HG03469 (cell line): ENCODE data around the gene LHFPL6.

ENCODE experiments used
- ATAC-seq: cut with Tn5 transposase; IDR thresholded peaks from one replicate; pipeline ENCODE4 v1.9.1; 2021; ENCODE audit warnings: mild to moderate bottlenecking, moderate library complexity, moderate number of reproducible peaks; ENCODE audit not compliant: unreplicated experiment

The LHFPL6 gene

GRCh38 chr13:39521701-39522100 lies 81.3 kb downstream of the LHFPL6 start:
- ATAC-seq, result no peak

- no peak for ATAC-seq
Measured at GRCh38 chr13:39516096-39516495, 86.9 kb downstream of the LHFPL6 start.

GRCh38 chr13:39515224-39515714 lies 87.7 kb downstream of the LHFPL6 start:
- ATAC-seq, result no peak

- ATAC-seq, result no peak
Measured at GRCh38 chr13:39512687-39513086, 90.3 kb downstream of the LHFPL6 start.

GRCh38 chr13:39510316-39510695 lies 92.7 kb downstream of the LHFPL6 start:
- ATAC-seq, result no peak

- no peak for ATAC-seq
Measured at GRCh38 chr13:39509616-39510315, 93.2 kb downstream of the LHFPL6 start.

- ATAC-seq, result no peak
Measured at GRCh38 chr13:39506559-39507390, 96.2 kb downstream of the LHFPL6 start.

GRCh38 chr13:39505151-39505550 lies 97.8 kb downstream of the LHFPL6 start:
- ATAC-seq, result no peak

- ATAC-seq, result no peak
Measured at GRCh38 chr13:39503048-39503447, 99.9 kb downstream of the LHFPL6 start.

- ATAC-seq, result no peak
Measured at GRCh38 chr13:39501702-39502324, 101.2 kb downstream of the LHFPL6 start.

GRCh38 chr13:39499604-39500003 lies 103.4 kb downstream of the LHFPL6 start:
- no peak for ATAC-seq

- no peak for ATAC-seq
Measured at GRCh38 chr13:39498471-39499114, 104.4 kb downstream of the LHFPL6 start.

- no peak for ATAC-seq
Measured at GRCh38 chr13:39496506-39496905, 106.5 kb downstream of the LHFPL6 start.

- ATAC-seq, result no peak
Measured at GRCh38 chr13:39494633-39495032, 108.4 kb downstream of the LHFPL6 start.

- ATAC-seq, result no peak
Measured at GRCh38 chr13:39494006-39494405, 109.0 kb downstream of the LHFPL6 start.

GRCh38 chr13:39490136-39490535 lies 112.9 kb downstream of the LHFPL6 start:
- no peak for ATAC-seq

GRCh38 chr13:39486758-39487157 lies 116.2 kb downstream of the LHFPL6 start:
- ATAC-seq, result no peak

- no peak for ATAC-seq
Measured at GRCh38 chr13:39485314-39485700, 117.7 kb downstream of the LHFPL6 start.

GRCh38 chr13:39484506-39485313 lies 118.3 kb downstream of the LHFPL6 start:
- ATAC-seq, result no peak

GRCh38 chr13:39483326-39483725 lies 119.7 kb downstream of the LHFPL6 start:
- ATAC-seq, result no peak
